ENCODE results near the gene ABCA5. TPM values are rescaled to one million over a fixed set of nuclear protein-coding genes. Genes with fewer than 3 reads are reported as not detected.

The ABCA5 gene
- total RNA-seq, 1 experiment from 2014 or later = 4.5 TPM

DNA sequence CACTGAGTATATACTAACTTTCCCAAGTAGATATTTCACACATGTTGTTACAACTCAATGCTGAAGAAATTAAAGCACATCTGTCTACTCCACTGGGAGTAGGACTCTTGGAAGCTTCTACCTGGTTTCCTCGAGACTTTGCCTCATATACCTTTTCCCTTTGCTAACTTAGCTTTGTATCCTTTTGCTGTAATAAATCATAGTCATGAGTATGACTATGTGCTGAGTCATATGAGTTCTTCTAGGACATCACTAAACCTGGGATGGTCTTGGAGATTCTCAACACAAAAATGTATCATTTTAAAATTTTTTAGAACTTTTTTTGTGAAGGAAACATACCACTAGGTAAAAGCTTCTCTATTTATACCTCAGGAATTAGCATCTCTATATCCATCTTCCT is 39.8 kb downstream of the ABCA5 start:
- no peak overlapping the region for H4K8ac ChIP-seq (replicated peaks; ENCODE audit: insufficient read length, low read depth, low read length)
- H2BK120ac ChIP-seq (ENCODE audit: low read depth, low read length, poor library complexity, severe bottlenecking) = no peak overlapping the region
- H3K23ac ChIP-seq (ENCODE audit: insufficient read length, low read depth, low read length) = no peak overlapping the region
- TF ChIP-seq, protein P1, sequence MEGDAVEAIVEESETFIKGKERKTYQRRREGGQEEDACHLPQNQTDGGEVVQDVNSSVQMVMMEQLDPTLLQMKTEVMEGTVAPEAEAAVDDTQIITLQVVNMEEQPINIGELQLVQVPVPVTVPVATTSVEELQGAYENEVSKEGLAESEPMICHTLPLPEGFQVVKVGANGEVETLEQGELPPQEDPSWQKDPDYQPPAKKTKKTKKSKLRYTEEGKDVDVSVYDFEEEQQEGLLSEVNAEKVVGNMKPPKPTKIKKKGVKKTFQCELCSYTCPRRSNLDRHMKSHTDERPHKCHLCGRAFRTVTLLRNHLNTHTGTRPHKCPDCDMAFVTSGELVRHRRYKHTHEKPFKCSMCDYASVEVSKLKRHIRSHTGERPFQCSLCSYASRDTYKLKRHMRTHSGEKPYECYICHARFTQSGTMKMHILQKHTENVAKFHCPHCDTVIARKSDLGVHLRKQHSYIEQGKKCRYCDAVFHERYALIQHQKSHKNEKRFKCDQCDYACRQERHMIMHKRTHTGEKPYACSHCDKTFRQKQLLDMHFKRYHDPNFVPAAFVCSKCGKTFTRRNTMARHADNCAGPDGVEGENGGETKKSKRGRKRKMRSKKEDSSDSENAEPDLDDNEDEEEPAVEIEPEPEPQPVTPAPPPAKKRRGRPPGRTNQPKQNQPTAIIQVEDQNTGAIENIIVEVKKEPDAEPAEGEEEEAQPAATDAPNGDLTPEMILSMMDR (conservative IDR thresholded peaks at IDR 0.05) = no peak
- no peak overlapping the region for H3K4ac ChIP-seq (ENCODE audit: low read depth, low read length)
- Mint-ChIP-seq H3K27ac (no peak overlapping the region), H3K36me3 (ENCODE audit: insufficient read depth in 1 of 3, low read depth in 3 of 3) (peaks cover 0 to 1% (median 0%) of the 10 kb centered on the region in 3 experiments; a peak in 2 of 7 replicates), H3K27me3 (ENCODE audit: low read depth) (no peaks in the 10 kb centered on the region), H3K9me3 (no peaks in the 10 kb centered on the region), H3K4me1 (no peaks in the 10 kb centered on the region), H3K4me3 (no peak overlapping the region)
- no peaks in the 10 kb centered on the region for H4K20me1 ChIP-seq (ENCODE audit: control insufficient read depth, insufficient read depth, insufficient read length)
- H2BK5ac ChIP-seq (ENCODE audit: insufficient read length, low read length) = no peak overlapping the region
- H3K4me1 ChIP-seq (ENCODE audit: insufficient read depth, low read length) = no peaks in the 10 kb centered on the region
- no peak overlapping the region for H2AK5ac ChIP-seq (ENCODE audit: insufficient read length, low read length)
- no peak for DNase-seq
- H3K27me3 ChIP-seq (ENCODE audit: insufficient read depth, low read length) = no peaks in the 10 kb centered on the region
- no peaks in the 10 kb centered on the region for H3K23me2 ChIP-seq (ENCODE audit: insufficient read length, low read depth, low read length, poor library complexity, severe bottlenecking)
- H3K27ac ChIP-seq (ENCODE audit: insufficient read length, low read depth, low read length) = no peak overlapping the region
- H2AFZ ChIP-seq (ENCODE audit: low read length) = no peak overlapping the region
- no peak overlapping the region for H2BK20ac ChIP-seq (ENCODE audit: low read depth, low read length, poor library complexity, severe bottlenecking)
- H3K9me3 ChIP-seq (ENCODE audit: control insufficient read depth, low read depth, low read length) = no peaks in the 10 kb centered on the region
- H3K79me2 ChIP-seq (ENCODE audit: insufficient read depth, low read length) = no peaks in the 10 kb centered on the region
- no peak overlapping the region for H3K14ac ChIP-seq (ENCODE audit: insufficient read depth, low read length)
- WGBS (ENCODE audit: extremely low coverage, insufficient read length, low lambda C conversion rate) = no CpG with 5 or more reads among the region's 1 CpG
- no peak overlapping the region for H4K91ac ChIP-seq (ENCODE audit: insufficient read length, low read depth, low read length)
- no peak overlapping the region for H2BK12ac ChIP-seq (ENCODE audit: insufficient read length, low read depth, low read length)
- no peak overlapping the region for H4K5ac ChIP-seq (ENCODE audit: insufficient read length, low read depth, low read length)
- H3K9ac ChIP-seq (ENCODE audit: extremely low read depth, insufficient read length, low read length) = no peak overlapping the region
- H2BK15ac ChIP-seq (ENCODE audit: low read depth, low read length) = no peak overlapping the region
- no peak overlapping the region for H3K56ac ChIP-seq (ENCODE audit: insufficient read length, low read depth, low read length)
- no peak overlapping the region for H3T11ph ChIP-seq (ENCODE audit: low read length)
- H3K4me2 ChIP-seq (ENCODE audit: insufficient read depth, insufficient read length, low read length) = no peak overlapping the region
- no peak overlapping the region for H3K18ac ChIP-seq (ENCODE audit: insufficient read length, low read depth, low read length)
- no peaks in the 10 kb centered on the region for H3K79me1 ChIP-seq (ENCODE audit: insufficient read depth, low read depth, low read length, poor library complexity, severe bottlenecking)

Data from H9 (cell line).